Activated CD4-positive, alpha-beta memory T cell treated with anti-CD3 and anti-CD28 coated beads for 36 hours (primary cell): ENCODE measurements around the gene IL3. TPM values are rescaled to one million over a fixed set of nuclear protein-coding genes. Genes with fewer than 3 reads are reported as not detected.
"Not testable (repeated sequence)": the region's sequence is repeated elsewhere in the genome, so short reads cannot be mapped to it uniquely, and the experiment has no call there.

Source experiments
- CTCF ChIA-PET: fragments of 350-600 bp; sonication (Branson Sonifier 250); formaldehyde crosslinking; loops from one replicate; lab custom pipeline; 2021; ENCODE audit warnings: antibody characterized with exemption, inconsistent platforms; lab: Charles Lee
- POLR2A ChIA-PET: fragments of 350-600 bp; sonication (Branson Sonifier 250); formaldehyde crosslinking; loops from one replicate; lab custom pipeline; 2021; ENCODE audit warnings: antibody characterized with exemption; lab: Charles Lee
- DNase-seq: peaks from one replicate; pipeline ENCODE4 v3.0.0-alpha.2; 2020
- H3K27ac Mint-ChIP-seq: one replicate; pipeline ENCODE4 v1.8.0; 2021; ENCODE audit warnings: mixed read lengths
- H3K27me3 Mint-ChIP-seq: one replicate; pipeline ENCODE4 v1.8.0; 2021; ENCODE audit warnings: mixed read lengths
- H3K36me3 Mint-ChIP-seq: one replicate; pipeline ENCODE4 v1.8.0; 2021; ENCODE audit warnings: mixed read lengths
- H3K4me1 Mint-ChIP-seq: one replicate; pipeline ENCODE4 v1.8.0; 2021; ENCODE audit warnings: low read depth, mixed read lengths
- H3K4me3 Mint-ChIP-seq: one replicate; pipeline ENCODE4 v1.8.0; 2021; ENCODE audit warnings: mild to moderate bottlenecking, mixed read lengths
- H3K9me3 Mint-ChIP-seq: one replicate; pipeline ENCODE4 v1.8.0; 2021; ENCODE audit warnings: mixed read lengths
- intact Hi-C: fragments of 100-400 bp; cut with micrococcal nuclease; formaldehyde crosslinking; loops from one replicate; pipeline ENCODE4 v1.15.1; 2023
- total RNA-seq, 2 experiments: library from RNA; stranded (reverse); gene quantifications; one replicate each; pipeline ENCODE4 v1.2.3, GENCODE V29; 2021

Gene IL3
- total RNA-seq, 2 experiments from 2014 or later = 23.1 to 23.3 TPM

GRCh38 chr5:132108495-132108894, 48.0 kb downstream of the IL3 start:
- intact Hi-C loops = loop anchor here (10.0 kb wide), 1 partner anchor 854 kb away; no protein-coding TSS in a partner anchor

GRCh38 chr5:132108957-132109356, 48.5 kb downstream of the IL3 start:
- intact Hi-C loops = loop anchor here (10.0 kb wide), 1 partner anchor 854 kb away; no protein-coding TSS in a partner anchor
- Mint-ChIP-seq H3K4me1 (peaks cover 67% of the 10 kb centered on the region), H3K9me3 (peaks cover 22% of the 10 kb centered on the region)
- H3K36me3 Mint-ChIP-seq, H3K4me3 Mint-ChIP-seq, DNase-seq, H3K27ac Mint-ChIP-seq, POLR2A ChIA-PET, H3K27me3 Mint-ChIP-seq: not testable (repeated sequence)
- CTCF ChIA-PET = interaction anchor here (1.3 kb wide), 1 partner anchor 44 kb away, joined by 4 read pairs; no protein-coding TSS in a partner anchor

More at GRCh38 chr5:132108495-132108894, 48.0 kb downstream of the IL3 start:
- DNase-seq, H3K27ac Mint-ChIP-seq, CTCF ChIA-PET, H3K27me3 Mint-ChIP-seq, POLR2A ChIA-PET, H3K4me3 Mint-ChIP-seq, H3K36me3 Mint-ChIP-seq: not testable (repeated sequence)
- peaks cover 67% of the 10 kb centered on the region for H3K4me1 Mint-ChIP-seq
- H3K9me3 Mint-ChIP-seq = peaks cover 19% of the 10 kb centered on the region

- H3K4me3 Mint-ChIP-seq = no peak overlapping the region
- intact Hi-C loops = loop anchor here (5.0 to 10.0 kb wide), 2 partner anchors 37 to 855 kb away; partner anchors contain the start of gene CSF2
- peaks cover 22% of the 10 kb centered on the region for H3K9me3 Mint-ChIP-seq
- DNase-seq = no peak
- H3K36me3 Mint-ChIP-seq = peaks cover 7% of the 10 kb centered on the region
- H3K4me1 Mint-ChIP-seq = peaks cover 67% of the 10 kb centered on the region
- ChIA-PET POLR2A (interaction anchor here (8.0 kb wide), 1 partner anchor 8 kb away, joined by 65 read pairs; no protein-coding TSS in a partner anchor), CTCF (interaction anchor here (0.9 to 1.3 kb wide), 2 partner anchors 44 to 70 kb away, joined by 4 read pairs; no protein-coding TSS in a partner anchor)
- H3K27me3 Mint-ChIP-seq = no peaks in the 10 kb centered on the region
- peak overlapping the region; percentile 61 for H3K27ac Mint-ChIP-seq
Measured at GRCh38 chr5:132109494-132110053, 49.1 kb downstream of the IL3 start.

GRCh38 chr5:132110195-132110594, 49.7 kb downstream of the IL3 start:
- POLR2A ChIA-PET = interaction anchor here (8.0 kb wide), 1 partner anchor 9 kb away, joined by 65 read pairs; no protein-coding TSS in a partner anchor

GRCh38 chr5:132110930-132111329, 50.5 kb downstream of the IL3 start:
- intact Hi-C loops = loop anchor here (1.0 to 5.0 kb wide), 2 partner anchors 12 to 39 kb away; partner anchors contain the start of gene CSF2
- peak overlapping the region; percentile 49 for H3K4me3 Mint-ChIP-seq
- no peaks in the 10 kb centered on the region for H3K27me3 Mint-ChIP-seq
- H3K4me1 Mint-ChIP-seq = peaks cover 67% of the 10 kb centered on the region
- H3K9me3 Mint-ChIP-seq = peaks cover 22% of the 10 kb centered on the region
- peaks cover 7% of the 10 kb centered on the region for H3K36me3 Mint-ChIP-seq
- ChIA-PET POLR2A (interaction anchor here (8.0 kb wide), 1 partner anchor 9 kb away, joined by 65 read pairs; no protein-coding TSS in a partner anchor), CTCF (interaction anchor here (1.2 kb wide), 1 partner anchor 66 kb away, joined by 4 read pairs; no protein-coding TSS in a partner anchor)
- H3K27ac Mint-ChIP-seq = peak overlapping the region; percentile 76
- DNase-seq = peak; percentile 38

More at GRCh38 chr5:132110195-132110594, 49.7 kb downstream of the IL3 start:
- H3K4me3 Mint-ChIP-seq = peak overlapping the region; percentile 49
- intact Hi-C loops = loop anchor here (5.0 kb wide), 1 partner anchor 38 kb away; the partner anchor contains the start of gene CSF2
- CTCF ChIA-PET = interaction anchor here (0.9 to 1.3 kb wide), 3 partner anchors 45 to 69 kb away, joined by 4 read pairs; no protein-coding TSS in a partner anchor
- DNase-seq = no peak
- H3K4me1 Mint-ChIP-seq = peaks cover 67% of the 10 kb centered on the region
- H3K9me3 Mint-ChIP-seq = peaks cover 22% of the 10 kb centered on the region
- H3K27me3 Mint-ChIP-seq = no peaks in the 10 kb centered on the region
- peaks cover 7% of the 10 kb centered on the region for H3K36me3 Mint-ChIP-seq
- peak overlapping the region; percentile 76 for H3K27ac Mint-ChIP-seq

GRCh38 chr5:132112111-132112510, 51.7 kb downstream of the IL3 start:
- ChIA-PET CTCF (interaction anchor here (1.0 to 1.1 kb wide), 2 partner anchors 10 to 22 kb away, joined by 3 to 5 read pairs; no protein-coding TSS in a partner anchor), POLR2A (interaction anchor here (8.0 kb wide), 1 partner anchor 11 kb away, joined by 65 read pairs; no protein-coding TSS in a partner anchor)
- H3K4me3 Mint-ChIP-seq = no peak overlapping the region
- H3K9me3 Mint-ChIP-seq = peaks cover 22% of the 10 kb centered on the region
- intact Hi-C loops = loop anchor here (5.0 kb wide), 1 partner anchor 40 kb away; the partner anchor contains the start of gene CSF2
- no peak for DNase-seq
- no peaks in the 10 kb centered on the region for H3K27me3 Mint-ChIP-seq
- H3K27ac Mint-ChIP-seq = no peak overlapping the region
- peaks cover 7% of the 10 kb centered on the region for H3K36me3 Mint-ChIP-seq
- H3K4me1 Mint-ChIP-seq = peaks cover 74% of the 10 kb centered on the region

Other genes with a start within 250 kb of the IL3 start
- 1 to 10 TPM in 1 of 2 experiments, under 1 TPM in 1; 0.93 to 2.1 TPM for gene MEIKIN, start 115.0 kb upstream of the IL3 start, total RNA-seq
- gene ACSL6, start 49.0 kb upstream of the IL3 start, total RNA-seq = 1 to 10 TPM; 5.6 to 6.0 TPM
- 100 to 1,000 TPM; 125 to 128 TPM for gene CSF2, start 13.1 kb downstream of the IL3 start, total RNA-seq
- gene P4HA2, start 167.2 kb downstream of the IL3 start, total RNA-seq = 1 to 10 TPM; 6.0 to 6.1 TPM
- not detected for gene PDLIM4, start 197.0 kb downstream of the IL3 start, total RNA-seq
- gene SLC22A4, start 233.7 kb downstream of the IL3 start, total RNA-seq = 1 to 10 TPM; 1.3 to 1.5 TPM